C1 segment of cervical spinal cord (tissue), 14 donors: ENCODE data around the gene CPA5.
"Not testable (repeated sequence)": the region's sequence is repeated elsewhere in the genome, so short reads cannot be mapped to it uniquely, and the experiment has no call there.

ENCODE experiments used
- DNase-seq, 14 donors: peaks; one replicate each; lab custom pipeline; 2025; lab: John Stamatoyannopoulos, UW

Gene CPA5, protein sequence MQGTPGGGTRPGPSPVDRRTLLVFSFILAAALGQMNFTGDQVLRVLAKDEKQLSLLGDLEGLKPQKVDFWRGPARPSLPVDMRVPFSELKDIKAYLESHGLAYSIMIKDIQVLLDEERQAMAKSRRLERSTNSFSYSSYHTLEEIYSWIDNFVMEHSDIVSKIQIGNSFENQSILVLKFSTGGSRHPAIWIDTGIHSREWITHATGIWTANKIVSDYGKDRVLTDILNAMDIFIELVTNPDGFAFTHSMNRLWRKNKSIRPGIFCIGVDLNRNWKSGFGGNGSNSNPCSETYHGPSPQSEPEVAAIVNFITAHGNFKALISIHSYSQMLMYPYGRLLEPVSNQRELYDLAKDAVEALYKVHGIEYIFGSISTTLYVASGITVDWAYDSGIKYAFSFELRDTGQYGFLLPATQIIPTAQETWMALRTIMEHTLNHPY

DNA sequence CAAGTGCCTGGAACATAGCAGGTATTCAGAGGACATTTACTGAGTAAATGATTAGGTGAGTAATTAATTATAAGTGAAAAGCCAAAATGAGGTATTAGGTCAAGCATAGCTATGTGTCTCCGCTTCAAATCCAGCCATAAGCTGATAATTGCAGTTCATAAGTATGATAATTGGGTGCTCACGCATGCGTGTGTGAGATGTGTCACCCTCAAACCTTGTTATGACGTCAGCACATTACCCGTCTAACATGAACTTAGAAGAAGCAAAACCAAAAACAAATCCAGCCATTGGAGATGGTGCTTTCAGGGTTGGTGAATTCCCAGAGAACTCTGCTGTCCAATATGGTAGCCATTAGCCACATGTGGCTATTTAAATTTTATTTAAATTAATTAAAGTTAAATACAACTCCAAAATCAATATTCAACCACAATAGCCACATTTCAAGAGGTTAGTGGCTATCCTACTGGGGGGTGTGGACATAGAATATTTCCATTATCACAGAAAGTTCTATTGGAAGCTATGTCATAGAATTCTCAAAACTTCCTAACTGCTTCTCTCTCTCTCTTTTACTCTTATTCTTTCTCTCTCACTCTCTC, at the start of gene CPA5:
Gene CPA5 (plus strand): TSS at position 546 of the 596 bp plus-strand sequence. CDS start 1,670 bp downstream, outside the sequence.
- no peak for DNase-seq

DNA sequence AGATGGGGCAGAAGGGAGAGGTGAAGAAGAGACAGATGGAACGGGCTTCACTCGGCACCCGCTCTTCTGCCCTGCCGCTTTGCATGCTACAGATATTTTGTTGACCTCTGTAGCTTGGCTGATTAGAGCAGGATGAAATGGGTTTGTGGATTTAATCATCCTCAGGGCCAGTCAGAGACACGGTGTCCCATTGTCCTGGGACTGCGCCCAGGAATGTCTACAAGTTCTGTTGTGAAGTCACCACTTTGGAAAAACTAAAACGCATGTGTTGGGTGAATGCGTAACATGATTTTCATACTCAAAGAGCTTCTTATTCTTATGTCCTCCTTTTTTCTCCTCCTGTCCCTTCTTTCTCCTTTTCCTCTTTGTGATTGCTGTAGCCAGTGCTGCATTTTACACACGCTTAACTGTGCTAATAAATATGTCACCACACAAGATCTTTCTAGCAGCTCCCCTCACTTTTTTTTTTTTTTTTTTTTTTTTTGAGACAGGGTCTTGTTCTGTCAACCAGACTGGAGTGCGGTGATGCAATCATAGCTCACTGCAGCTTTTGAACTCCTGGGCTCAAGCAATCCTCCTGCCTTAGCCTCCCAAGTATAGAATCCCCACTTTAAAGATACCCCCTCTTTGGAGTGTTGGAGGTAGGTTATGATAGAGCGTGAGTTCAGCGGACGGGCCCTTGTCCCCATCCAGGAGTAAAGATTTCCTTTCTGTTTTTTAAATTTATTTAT, 48.2 kb upstream of the CPA5 start:
- no peak for DNase-seq

DNA sequence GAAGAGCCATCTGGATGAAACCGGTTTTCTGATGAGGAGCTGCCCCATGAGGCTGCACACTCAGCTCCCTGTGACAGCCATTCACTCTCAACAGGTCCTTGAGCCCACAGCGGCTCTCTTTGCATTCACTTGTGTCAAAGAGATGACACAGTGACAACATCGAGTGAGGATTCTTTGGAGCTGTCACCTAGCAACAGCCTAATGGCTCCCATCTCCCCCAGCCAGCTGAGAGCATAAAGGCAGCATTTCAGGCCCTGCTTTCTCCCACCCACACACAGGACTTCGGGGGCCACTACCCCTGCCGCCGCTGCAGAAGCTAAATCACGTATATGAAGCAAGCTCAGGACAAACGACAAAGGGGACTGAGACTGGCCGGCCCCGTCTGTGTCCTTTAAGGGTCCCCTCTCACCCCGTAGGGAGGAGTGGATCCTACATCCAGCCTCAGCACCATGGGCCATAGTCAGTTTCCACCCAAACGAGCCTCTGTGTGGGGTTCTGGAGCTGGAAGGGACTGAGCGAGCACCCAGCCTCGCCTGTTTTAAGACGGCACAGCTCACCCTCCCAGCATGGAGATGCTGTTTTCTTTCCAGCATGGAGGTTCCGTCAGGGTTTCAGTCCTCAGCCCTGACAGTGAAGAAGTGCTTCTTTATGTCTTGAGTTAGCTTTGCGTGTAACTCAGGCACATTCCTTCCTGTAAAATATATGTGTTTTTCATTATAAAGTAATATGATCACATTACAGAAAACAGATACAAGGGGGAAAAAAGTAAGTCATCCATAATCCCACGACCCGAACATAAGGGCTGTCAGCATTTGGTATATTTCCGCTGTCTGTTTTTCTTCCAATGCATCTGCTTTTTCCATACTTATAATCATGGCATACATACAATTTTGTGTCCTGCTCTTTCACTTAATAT, 46.7 kb upstream of the CPA5 start:
- no peak for DNase-seq

DNA sequence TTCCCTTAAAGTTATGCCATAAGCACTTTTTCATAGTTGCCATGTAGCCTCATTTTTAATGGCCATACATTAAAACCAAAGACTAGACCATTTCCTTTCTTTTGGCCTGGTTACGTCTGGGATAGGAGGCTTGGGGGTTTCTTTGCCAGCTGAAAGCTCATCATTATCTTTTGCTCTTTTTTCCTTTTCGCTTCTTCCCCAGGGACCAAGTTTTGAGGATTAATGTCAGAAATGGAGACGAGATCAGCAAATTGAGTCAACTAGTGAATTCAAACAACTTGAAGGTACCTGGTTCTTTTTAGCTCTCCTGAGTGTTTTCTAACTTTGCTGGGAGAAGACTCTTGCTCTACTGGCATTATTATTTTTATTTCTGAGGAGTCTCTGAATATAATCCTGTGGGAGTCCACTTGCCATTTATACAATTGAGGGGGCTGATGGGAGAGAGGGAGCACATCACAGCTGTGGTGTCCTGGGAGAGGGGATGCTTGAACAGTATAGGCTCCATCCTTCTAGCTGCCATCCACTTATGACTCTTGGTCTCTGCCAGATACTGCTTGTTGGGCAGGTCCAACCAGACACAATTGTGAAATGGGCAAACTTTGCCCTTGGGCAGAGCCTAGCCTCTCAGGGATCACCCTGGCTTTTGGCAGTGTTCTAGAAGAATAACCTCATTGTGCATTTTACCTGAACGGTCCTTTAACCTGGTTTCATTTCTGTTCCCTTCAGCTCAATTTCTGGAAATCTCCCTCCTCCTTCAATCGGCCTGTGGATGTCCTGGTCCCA, 45.9 kb upstream of the CPA5 start:
- DNase-seq, result no peak

DNA sequence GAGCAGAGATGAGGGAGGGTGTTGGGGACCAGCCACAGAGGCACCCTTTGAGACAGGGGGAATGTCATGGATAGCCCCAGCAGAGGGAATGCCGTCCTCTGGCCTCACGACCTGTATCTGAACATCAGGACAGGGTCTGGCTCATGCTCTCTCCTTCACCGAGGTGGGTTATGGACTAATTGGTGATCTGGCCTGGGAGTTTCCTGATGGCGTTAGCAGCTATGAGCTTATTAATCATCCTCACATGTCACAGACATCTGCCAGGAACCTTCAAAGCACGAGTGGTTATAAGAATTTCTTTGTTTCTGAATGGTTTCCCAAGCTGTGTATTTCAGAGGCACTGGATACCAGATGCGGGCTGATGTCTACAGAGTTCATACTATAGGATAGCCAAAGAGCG, 44.8 kb upstream of the CPA5 start:
- no peak for DNase-seq

DNA sequence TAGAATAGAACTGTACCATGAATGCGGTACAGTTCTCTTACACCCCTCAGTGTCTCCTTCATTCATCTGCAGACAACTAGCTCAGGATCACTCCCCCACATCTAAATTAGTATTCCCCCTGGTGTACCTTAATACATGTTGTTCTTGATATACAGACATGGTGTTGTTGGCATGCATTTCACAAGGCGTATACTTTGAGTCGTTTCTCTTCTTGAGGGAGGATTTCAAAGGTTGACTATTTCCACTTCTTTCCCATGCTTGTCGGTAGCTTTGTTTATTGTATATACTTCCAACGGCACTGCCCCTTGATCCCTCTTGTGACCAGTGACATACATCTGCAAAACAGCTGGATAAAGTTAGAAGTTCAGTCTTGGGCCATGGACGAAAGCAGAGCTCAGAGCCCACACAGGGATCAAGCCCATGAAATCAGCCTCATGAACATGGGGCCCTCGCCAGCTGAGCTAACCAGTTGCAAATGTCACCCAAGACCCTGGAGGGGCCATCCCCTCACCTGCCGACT, 43.1 kb upstream of the CPA5 start:
- no peak for DNase-seq

DNA sequence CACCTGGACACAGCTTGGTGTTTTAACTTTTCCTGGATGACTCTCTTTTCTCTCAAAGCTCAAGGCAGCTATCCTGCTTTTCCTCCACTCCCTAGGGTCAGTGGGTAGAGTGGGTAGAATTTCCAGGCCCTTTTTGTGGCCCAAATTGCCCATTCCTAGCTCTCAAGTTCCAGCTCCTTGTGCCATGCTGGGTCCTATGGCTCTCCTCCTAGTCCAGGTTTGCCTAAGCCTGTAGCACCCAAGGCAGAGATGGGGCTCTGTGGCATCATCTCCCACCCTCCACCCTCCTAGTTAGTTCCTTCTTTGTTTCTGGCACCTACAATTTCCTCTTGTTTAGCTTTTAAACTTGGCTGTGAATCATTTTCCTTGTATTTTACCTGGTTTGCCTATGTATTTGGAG, 42.0 kb upstream of the CPA5 start:
- DNase-seq, result no peak

DNA sequence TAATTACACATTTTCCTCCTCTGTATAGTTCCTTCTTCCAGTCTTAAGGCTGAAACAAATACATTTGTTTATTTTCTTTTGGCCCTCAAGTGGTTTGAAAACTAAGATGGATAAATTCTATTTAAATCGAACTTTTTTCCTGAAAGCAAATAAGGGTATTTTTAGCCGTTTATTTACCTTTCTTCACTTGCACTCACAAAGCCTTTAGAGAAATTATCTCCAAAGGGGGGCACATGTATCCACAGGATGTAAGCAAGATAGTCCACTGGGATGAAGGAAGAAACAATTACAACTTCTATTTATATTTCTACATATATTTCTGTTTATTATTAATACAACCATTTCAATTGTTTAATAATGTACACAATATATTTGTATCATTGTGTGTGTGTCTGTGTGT, 41.5 kb upstream of the CPA5 start:
- no peak for DNase-seq

DNA sequence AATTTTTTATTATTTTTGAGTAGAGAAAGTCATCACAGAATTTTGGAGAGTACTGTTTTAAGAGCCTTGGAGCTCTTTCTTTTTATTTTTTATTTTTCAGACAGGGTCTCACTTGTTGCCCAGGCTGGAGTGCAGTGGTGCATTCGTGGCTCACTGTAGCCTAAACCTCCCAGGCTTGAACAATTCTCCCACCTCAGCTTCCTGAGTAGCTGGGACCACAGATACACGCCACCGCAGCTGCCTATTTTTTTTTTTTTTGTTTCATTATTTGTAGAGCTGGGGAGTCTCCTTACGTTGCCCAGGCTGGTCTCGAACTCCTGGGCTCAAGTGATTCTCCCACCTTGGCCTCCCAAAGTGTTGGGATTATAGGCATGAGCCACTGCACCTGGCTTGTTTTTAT, 41.1 kb upstream of the CPA5 start:
- DNase-seq, result no peak

DNA sequence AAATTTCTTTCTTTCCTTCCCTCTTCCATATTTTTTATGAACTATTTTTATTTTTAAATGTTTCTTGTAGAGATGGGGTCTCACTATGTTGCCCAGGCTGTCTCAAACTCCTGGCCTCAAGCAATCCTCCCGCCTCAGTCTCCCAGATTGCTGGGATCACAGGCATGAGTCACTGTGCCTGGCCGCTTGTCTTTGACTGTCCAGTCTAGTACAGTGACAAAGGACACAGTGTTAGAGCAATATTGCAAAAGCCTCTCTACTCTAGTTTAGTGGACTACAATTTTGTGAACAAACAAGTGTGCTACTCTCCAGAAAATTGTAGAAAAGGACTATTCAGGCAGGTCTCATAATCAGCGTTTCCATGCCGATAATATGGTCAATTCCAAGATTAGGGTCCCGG, 40.6 kb upstream of the CPA5 start:
- DNase-seq, result no peak

DNA sequence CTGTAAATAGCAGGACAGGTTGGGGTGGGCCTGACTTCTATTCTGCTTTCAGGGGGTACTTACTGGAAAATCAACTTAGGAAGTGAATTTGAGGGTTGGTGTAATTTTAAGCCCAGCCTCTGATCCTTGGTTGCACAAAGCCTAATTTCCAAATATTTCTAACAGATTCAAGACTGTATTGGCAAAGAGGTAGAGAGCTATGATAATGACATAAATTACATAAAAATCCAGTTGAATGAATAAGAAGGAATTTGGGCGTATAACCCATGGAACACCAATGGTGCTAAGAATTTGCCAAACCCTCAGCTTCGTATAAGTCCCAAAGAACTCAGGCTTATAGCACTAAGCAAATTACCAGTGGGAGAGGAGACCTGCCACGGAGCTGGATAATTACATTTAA, 39.7 kb upstream of the CPA5 start:
- DNase-seq, result no peak

DNA sequence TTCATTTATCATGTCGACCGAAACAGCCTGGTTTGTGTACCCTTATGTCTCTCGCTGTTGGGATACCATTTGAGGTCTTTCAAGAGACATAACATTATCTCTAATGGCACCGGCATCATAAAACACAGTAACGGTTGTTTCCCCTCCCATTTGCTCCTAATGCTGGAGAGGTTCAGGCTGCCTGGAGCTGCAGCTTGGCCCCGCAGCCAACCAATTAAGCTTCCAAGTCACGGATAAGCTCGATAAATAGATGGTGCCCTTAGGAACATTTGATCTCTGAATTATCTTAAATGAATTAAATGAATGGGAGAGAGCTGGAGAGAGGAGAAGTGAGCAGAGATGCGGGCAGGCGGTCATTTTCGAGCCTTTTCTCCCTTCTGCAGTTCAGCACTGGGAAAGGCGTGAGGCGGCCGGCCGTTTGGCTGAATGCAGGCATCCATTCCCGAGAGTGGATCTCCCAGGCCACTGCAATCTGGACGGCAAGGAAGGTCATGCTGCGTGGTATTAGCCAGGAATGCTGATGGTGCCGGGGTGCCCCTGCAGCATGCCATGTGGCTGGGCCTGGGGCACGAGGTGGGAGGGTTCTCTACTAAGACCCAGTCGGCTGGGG, 39.1 kb upstream of the CPA5 start:
- no peak for DNase-seq

DNA sequence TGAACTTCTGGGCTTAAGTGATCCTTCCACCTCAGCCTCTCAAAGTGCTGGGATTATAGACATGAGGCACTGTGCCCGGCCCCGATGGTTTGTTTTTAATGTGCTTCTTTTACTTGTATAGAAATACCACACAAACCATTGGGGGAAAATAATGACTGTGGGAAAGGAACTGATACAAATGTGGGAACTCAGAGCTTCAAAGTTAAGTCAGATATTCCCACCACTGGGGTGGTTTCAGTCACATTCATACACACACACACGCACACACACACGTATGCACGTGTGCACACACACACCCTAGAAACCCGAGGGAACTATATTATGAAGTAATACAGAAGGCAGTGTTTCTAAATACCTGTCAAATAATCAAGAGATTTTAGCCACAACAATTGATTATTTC, 34.6 kb upstream of the CPA5 start:
- no peak for DNase-seq

DNA sequence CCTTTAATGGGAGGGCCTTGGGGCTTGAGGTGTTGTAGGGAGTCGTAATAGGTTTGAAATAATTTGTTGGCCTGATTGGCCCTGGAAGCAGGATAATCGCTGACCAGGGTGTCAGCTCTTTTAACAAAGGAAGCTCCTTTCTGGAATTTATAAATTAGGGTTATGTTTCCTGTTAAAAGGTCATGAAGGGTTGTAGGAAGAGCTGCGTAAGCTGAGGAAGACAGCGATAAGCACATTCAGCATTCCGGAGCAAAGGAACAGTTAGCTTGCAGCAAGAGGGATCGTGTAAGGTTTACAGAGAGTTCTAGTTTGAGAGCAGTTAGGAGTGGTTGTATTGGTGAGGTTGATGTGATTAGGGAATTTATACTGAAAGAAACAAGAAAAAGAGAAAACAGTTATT, 30.3 kb upstream of the CPA5 start:
- no peak for DNase-seq

DNA sequence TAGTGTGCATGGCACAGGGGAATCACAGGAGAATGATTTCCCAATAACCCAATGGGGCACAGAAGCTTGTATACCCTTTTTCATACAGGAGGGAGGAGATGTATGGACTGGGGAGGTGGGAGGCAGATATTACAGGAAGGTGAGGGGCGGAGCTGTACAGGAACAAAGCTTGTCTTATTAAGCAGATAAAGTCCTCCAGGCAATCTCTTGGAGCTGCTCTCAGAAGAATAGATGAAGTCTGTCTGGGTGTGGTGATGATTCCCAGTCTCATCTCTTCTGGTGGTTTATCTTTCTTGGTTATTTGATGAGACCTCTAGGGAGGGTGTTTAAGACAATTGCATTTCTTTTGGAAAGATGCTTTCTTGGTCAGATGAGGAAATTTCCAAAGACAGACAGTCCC, 25.1 kb upstream of the CPA5 start:
- no peak for DNase-seq

DNA sequence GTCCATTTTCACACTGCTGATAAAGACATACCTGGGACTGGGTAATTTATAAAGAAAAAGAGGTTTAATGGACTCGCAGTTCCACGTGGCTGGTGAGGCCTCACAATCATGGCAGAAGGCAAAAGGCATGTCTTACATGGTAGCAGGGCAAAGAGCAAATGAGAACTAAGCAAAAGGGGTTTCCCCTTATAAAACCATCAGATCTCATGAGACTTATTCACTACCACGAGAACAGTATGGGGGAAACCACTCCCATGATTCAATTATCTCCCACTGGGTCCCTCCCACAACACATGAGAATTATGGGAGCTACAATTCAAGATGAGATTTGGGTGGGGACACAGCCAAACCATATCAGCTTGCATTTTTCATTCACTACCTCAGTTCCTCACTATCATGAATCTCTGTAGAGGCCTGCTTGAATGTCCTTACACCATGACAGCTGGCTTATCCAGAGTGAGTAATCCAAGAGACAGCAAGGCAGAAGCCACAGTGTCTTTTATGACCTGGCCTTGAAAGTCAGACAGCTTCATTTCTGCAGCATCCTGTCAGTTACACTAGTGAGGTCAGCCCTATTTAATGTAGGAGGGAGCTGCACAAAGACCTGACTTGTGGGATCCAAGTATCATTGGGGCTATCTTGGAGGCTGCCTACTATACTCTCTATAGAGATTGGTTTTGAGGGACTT, 22.9 kb upstream of the CPA5 start:
- not testable (repeated sequence) for DNase-seq

DNA sequence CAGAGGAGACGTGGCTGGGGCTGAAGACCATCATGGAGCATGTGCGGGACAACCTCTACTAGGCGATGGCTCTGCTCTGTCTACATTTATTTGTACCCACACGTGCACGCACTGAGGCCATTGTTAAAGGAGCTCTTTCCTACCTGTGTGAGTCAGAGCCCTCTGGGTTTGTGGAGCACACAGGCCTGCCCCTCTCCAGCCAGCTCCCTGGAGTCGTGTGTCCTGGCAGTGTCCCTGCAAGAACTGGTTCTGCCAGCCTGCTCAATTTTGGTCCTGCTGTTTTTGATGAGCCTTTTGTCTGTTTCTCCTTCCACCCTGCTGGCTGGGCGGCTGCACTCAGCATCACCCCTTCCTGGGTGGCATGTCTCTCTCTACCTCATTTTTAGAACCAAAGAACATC, 22.0 kb upstream of the CPA5 start:
- no peak for DNase-seq

DNA sequence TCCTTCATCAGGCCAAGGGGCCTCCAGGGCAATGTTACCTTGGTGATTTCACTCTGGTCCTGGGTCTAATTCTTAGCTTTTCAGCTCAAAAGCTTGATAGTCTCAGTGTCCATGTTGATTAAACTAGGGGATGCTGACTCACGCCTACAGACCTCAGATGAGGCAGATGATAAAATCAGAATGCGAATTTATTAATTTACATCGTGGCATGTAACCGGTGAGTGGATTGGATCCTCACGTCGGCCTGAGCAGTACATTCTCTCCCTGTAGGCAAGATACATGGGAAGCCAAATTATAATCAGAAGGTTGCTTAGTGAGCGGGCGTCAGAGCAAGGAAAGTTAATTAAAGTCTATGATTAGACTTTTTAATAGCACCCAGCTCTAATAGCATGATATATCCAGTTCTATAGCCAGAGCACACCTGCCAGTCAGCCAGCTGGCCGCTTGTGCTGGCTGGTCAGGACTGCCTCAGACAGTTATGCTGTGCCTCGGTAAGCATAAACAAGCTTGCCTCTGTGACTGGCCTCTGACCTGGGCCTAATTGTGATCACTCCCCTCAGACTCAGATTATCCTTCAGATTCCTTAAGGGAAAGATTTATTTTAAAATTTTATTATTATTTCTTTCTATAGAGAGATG, 20.2 kb upstream of the CPA5 start:
- no peak for DNase-seq

DNA sequence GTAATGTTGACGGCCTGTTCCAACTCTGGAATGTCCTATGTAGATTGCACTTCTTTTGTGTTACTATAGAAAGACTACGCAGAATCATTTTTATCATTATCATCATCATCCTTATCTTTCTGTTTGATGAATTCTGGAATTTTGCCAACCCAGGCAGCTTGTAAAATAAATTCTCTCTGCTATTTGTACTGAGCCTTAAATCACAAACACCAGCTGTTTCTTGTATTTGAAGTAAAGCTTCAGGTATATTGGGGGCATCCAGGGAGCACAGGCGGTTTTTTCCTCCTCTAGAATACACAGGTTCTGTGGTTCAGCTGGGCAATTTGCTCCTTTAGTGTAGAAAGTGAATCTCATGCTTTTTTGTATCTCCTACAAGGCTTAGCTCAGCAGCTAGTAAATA, 14.9 kb upstream of the CPA5 start:
- DNase-seq, result no peak
